ENCODE measurements around the gene MORC2.

DNA sequence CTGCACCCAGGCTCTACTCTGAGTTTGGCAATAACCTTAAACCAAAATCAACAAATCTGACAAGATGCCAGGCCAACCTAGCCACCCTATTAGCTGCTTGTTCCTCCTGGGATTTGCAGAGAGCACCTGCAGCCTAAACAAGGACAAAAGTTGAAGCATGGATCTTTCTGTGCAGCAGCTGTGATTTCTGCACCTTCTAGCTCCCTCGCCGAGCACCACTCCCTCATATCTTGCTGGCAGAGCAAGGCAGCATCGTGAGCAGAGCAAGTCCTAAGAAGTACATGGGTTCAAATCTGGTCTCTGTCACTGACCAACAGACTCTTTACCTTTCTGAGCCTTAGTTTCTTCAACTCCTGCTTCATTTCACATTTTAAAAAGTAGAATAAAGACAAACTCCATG, 38.3 kb downstream of the MORC2 start:
- TF ChIP-seq BHLHE40 (IDR thresholded peaks at IDR 0.05; ENCODE audit: borderline replicate concordance), result no peak
- no peak for TF ChIP-seq LEF1 (IDR thresholded peaks at IDR 0.05; ENCODE audit: borderline replicate concordance)
- TF ChIP-seq ARNT (IDR thresholded peaks at IDR 0.05), result no peak
- TF ChIP-seq NFRKB (IDR thresholded peaks at IDR 0.05), result no peak
- no peak for TF ChIP-seq ELF4 (IDR thresholded peaks at IDR 0.05)
- no peak for TF ChIP-seq FOXA1 (IDR thresholded peaks at IDR 0.05)
- no peak for TF ChIP-seq SP1 (IDR thresholded peaks at IDR 0.05)
- TF ChIP-seq SUZ12 (IDR thresholded peaks at IDR 0.05), result no peak
- TF ChIP-seq TARDBP (IDR thresholded peaks at IDR 0.05), result no peak
- TF ChIP-seq ZNF384 (IDR thresholded peaks at IDR 0.05), result no peak
- TF ChIP-seq, protein P1, sequence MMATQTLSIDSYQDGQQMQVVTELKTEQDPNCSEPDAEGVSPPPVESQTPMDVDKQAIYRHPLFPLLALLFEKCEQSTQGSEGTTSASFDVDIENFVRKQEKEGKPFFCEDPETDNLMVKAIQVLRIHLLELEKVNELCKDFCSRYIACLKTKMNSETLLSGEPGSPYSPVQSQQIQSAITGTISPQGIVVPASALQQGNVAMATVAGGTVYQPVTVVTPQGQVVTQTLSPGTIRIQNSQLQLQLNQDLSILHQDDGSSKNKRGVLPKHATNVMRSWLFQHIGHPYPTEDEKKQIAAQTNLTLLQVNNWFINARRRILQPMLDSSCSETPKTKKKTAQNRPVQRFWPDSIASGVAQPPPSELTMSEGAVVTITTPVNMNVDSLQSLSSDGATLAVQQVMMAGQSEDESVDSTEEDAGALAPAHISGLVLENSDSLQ (IDR thresholded peaks at IDR 0.05), result no peak
- TF ChIP-seq HDGF (IDR thresholded peaks at IDR 0.05; ENCODE audit: borderline replicate concordance), result no peak
- no peak for TF ChIP-seq L3MBTL2 (conservative IDR thresholded peaks at IDR 0.05)
- no peak for TF ChIP-seq CTBP1 (IDR thresholded peaks at IDR 0.05; ENCODE audit: borderline replicate concordance)

Measured in HEK293T (cell line).